Smooth muscle cell (in vitro differentiated cells): ENCODE data around the gene FRMD6. TPM values are rescaled to one million over a fixed set of nuclear protein-coding genes. Genes with fewer than 3 reads are reported as not detected.

Experiments
- DNase-seq: peaks from one replicate; lab custom pipeline; 2025; ENCODE audit not compliant: unreplicated experiment; lab: John Stamatoyannopoulos, UW
- H2AFZ ChIP-seq: fragments of 200-600 bp; sonication (generic); 2 replicates; pipeline ENCODE4 v1.6.0; 2016; ENCODE audit warnings: antibody characterized with exemption, low read depth, mild to moderate bottlenecking
- H3F3A ChIP-seq: fragments of 200-600 bp; sonication (generic); 2 replicates; pipeline ENCODE4 v1.6.0; 2017; ENCODE audit warnings: antibody characterized with exemption, low read depth
- H3K27ac ChIP-seq: fragments of 200-600 bp; sonication (generic); 2 replicates; pipeline ENCODE4 v1.5.1; 2016; ENCODE audit warnings: low read depth, mild to moderate bottlenecking
- H3K27me3 ChIP-seq: fragments of 200-600 bp; sonication (generic); 2 replicates; pipeline ENCODE4 v1.6.1; 2016; ENCODE audit warnings: low read depth, mild to moderate bottlenecking
- H3K36me3 ChIP-seq: fragments of 200-600 bp; sonication (generic); 2 replicates; pipeline ENCODE4 v1.5.1; 2016; ENCODE audit warnings: low read depth
- H3K4me1 ChIP-seq: fragments of 200-600 bp; sonication (generic); 2 replicates; pipeline ENCODE4 v1.5.1; 2016; ENCODE audit warnings: low read depth
- H3K4me2 ChIP-seq: fragments of 200-600 bp; sonication (generic); 2 replicates; pipeline ENCODE4 v1.6.0; 2016; ENCODE audit warnings: mild to moderate bottlenecking
- H3K4me3 ChIP-seq: fragments of 200-600 bp; sonication (generic); 2 replicates; pipeline ENCODE4 v1.5.1; 2016; ENCODE audit warnings: mild to moderate bottlenecking
- H3K79me2 ChIP-seq: fragments of 200-600 bp; sonication (generic); 2 replicates; pipeline ENCODE4 v1.6.0; 2016; ENCODE audit warnings: low read depth, mild to moderate bottlenecking
- H3K9ac ChIP-seq: fragments of 200-600 bp; sonication (generic); 2 replicates; pipeline ENCODE4 v1.6.0; 2016; ENCODE audit warnings: low read depth
- H3K9me3 ChIP-seq: fragments of 200-600 bp; sonication (generic); replicated peaks from 2 replicates; pipeline ENCODE4 v1.5.1; 2016; ENCODE audit warnings: low read depth
- H4K20me1 ChIP-seq: fragments of 200-600 bp; sonication (generic); 2 replicates; pipeline ENCODE4 v1.6.0; 2016; ENCODE audit warnings: low read depth
- WGBS: methylation state at CpG from one replicate; pipeline ENCODE4 v1.1.7; 2016; ENCODE audit warnings: low lambda C conversion rate; 5-methylcytosine and 5-hydroxymethylcytosine counted together
- polyA plus RNA-seq: library from polyadenylated mRNA; unstranded; fragments of >200 nt; fragmentation: Nextera tagmentation; extraction: Ambion mirVana; gene quantifications from 2 replicates; pipeline ENCODE4 v1.2.1, GENCODE V29; 2016
- total RNA-seq: library from RNA; depleted of rRNA; stranded (reverse); fragments of >200 nt; gene quantifications from 2 replicates; pipeline ENCODE4 v1.2.3, GENCODE V29; 2014
- TF ChIP-seq, protein P1 (sequence below): fragments of 200-600 bp; sonication (generic); IDR thresholded peaks from 2 replicates; pipeline ENCODE4 v1.5.1; 2017; ENCODE audit warnings: borderline replicate concordance, mild to moderate bottlenecking, antibody characterized with exemption; ENCODE audit not compliant: insufficient read depth, poor library complexity, severe bottlenecking

The FRMD6 gene
- total and polyA plus RNA-seq, 2 experiments from 2014 or later = 254 to 564 TPM

DNA sequence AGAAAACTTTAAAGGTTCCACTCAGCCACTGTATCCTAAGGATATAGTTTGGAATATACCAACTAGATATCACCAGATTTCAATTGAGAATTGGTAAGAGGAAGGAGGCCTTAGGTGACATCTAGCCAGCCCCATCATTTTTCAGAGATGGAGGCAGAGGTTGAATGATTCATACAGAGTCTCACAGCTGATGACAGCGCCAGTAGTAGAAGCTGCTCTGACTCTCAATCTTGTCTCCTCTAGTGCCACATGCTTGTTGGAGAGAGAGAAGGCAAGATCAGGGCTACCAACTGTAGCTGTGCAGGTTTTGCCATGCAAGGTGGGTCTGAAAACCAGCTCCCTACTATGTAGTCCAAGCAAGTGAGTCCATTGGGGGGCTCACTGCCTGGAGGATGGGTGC, 6.1 kb downstream of the FRMD6 start:
- H3K4me2 ChIP-seq = peak overlapping the region; percentile 99
- H3K9ac ChIP-seq = peak overlapping the region; percentile 1
- H3K79me2 ChIP-seq = peaks cover 100% of the 10 kb centered on the region
- DNase-seq = no peak
- H3K27me3 ChIP-seq = no peaks in the 10 kb centered on the region
- WGBS = 32% methylated on average over 1 of the region's 1 CpG
- H3F3A ChIP-seq = peaks cover 48% of the 10 kb centered on the region
- TF ChIP-seq, protein P1, sequence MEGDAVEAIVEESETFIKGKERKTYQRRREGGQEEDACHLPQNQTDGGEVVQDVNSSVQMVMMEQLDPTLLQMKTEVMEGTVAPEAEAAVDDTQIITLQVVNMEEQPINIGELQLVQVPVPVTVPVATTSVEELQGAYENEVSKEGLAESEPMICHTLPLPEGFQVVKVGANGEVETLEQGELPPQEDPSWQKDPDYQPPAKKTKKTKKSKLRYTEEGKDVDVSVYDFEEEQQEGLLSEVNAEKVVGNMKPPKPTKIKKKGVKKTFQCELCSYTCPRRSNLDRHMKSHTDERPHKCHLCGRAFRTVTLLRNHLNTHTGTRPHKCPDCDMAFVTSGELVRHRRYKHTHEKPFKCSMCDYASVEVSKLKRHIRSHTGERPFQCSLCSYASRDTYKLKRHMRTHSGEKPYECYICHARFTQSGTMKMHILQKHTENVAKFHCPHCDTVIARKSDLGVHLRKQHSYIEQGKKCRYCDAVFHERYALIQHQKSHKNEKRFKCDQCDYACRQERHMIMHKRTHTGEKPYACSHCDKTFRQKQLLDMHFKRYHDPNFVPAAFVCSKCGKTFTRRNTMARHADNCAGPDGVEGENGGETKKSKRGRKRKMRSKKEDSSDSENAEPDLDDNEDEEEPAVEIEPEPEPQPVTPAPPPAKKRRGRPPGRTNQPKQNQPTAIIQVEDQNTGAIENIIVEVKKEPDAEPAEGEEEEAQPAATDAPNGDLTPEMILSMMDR = no peak
- peak overlapping the region; percentile 81 for H3K4me3 ChIP-seq
- H4K20me1 ChIP-seq = peaks cover 100% of the 10 kb centered on the region
- H2AFZ ChIP-seq = no peak overlapping the region
- H3K27ac ChIP-seq = peak overlapping the region; percentile 88
- H3K36me3 ChIP-seq = peaks cover 7% of the 10 kb centered on the region
- H3K4me1 ChIP-seq = peaks cover 62% of the 10 kb centered on the region
- H3K9me3 ChIP-seq = no peaks in the 10 kb centered on the region

GRCh38 chr14:51658441-51659173, 6.9 kb downstream of the FRMD6 start:
- WGBS = 71% methylated on average over 6 of the region's 6 CpGs
- Histone ChIP-seq H3K4me3 (peak overlapping the region; percentile 81), H3K9ac (peak overlapping the region; percentile 67), H3K9me3 (no peaks in the 10 kb centered on the region), H4K20me1 (peaks cover 100% of the 10 kb centered on the region), H3K36me3 (peaks cover 7% of the 10 kb centered on the region), H3K27me3 (no peaks in the 10 kb centered on the region), H3K27ac (peak overlapping the region; percentile 88), H3K4me1 (peaks cover 60% of the 10 kb centered on the region), H3K79me2 (peaks cover 100% of the 10 kb centered on the region), H3K4me2 (peak overlapping the region; percentile 99), H2AFZ (no peak overlapping the region), H3F3A (peaks cover 50% of the 10 kb centered on the region)
- DNase-seq = no peak
- TF ChIP-seq, protein P1 = no peak

DNA sequence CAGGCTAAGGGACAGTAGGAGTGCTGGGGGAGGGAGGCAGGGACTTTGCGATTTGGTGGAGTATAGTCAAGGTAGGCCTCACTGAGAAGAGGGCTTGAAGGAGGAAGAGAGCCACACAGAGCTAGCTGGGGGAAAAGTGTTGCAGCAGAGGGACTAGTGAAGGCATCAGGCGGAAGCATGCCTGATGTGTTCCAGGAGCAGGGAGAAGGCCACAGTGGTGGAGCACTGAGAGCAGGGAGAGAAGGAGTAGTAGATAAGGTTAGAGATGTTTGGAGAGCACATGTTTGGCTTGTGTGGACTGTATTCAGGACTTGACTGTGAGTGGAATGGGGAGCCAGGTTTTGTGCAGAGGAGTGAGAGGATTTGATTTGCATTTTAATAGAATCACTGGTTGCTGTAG, 9.0 kb downstream of the FRMD6 start:
- TF ChIP-seq, protein P1 = no peak
- peaks cover 7% of the 10 kb centered on the region for H3K36me3 ChIP-seq
- no peak overlapping the region for H3K4me3 ChIP-seq
- WGBS = 89% methylated on average over 2 of the region's 2 CpGs
- no peaks in the 10 kb centered on the region for H3K27me3 ChIP-seq
- H3K4me1 ChIP-seq = peaks cover 43% of the 10 kb centered on the region
- H3K9ac ChIP-seq = no peak overlapping the region
- peaks cover 100% of the 10 kb centered on the region for H4K20me1 ChIP-seq
- peaks cover 100% of the 10 kb centered on the region for H3K79me2 ChIP-seq
- H2AFZ ChIP-seq = no peak overlapping the region
- H3F3A ChIP-seq = peaks cover 46% of the 10 kb centered on the region
- H3K4me2 ChIP-seq = peak overlapping the region; percentile 99
- H3K9me3 ChIP-seq = no peaks in the 10 kb centered on the region
- DNase-seq = no peak
- H3K27ac ChIP-seq = peak overlapping the region; percentile 88

- peaks cover 100% of the 10 kb centered on the region for H4K20me1 ChIP-seq
Measured at GRCh38 chr14:51661504-51661903, 9.8 kb downstream of the FRMD6 start.

More at GRCh38 chr14:51661504-51661903, 9.8 kb downstream of the FRMD6 start:
- Histone ChIP-seq H3K9ac (no peak overlapping the region), H3K27me3 (no peaks in the 10 kb centered on the region), H3K9me3 (no peaks in the 10 kb centered on the region), H3K27ac (peak overlapping the region; percentile 42), H3K4me1 (peaks cover 45% of the 10 kb centered on the region), H2AFZ (no peak overlapping the region), H3K79me2 (peaks cover 100% of the 10 kb centered on the region), H3F3A (peaks cover 52% of the 10 kb centered on the region), H3K4me2 (peak overlapping the region; percentile 99), H3K36me3 (peaks cover 7% of the 10 kb centered on the region), H3K4me3 (no peak overlapping the region)
- TF ChIP-seq, protein P1 = no peak
- DNase-seq = no peak
